IMR-90 (cell line): ENCODE data around the gene CNIH2. TPM values are rescaled to one million over a fixed set of nuclear protein-coding genes. Genes with fewer than 3 reads are reported as not detected.

Source experiments
- ATAC-seq: fragments of 200-7000 bp; cut with Tn5 transposase; 2 replicates; pipeline ENCODE4 v1.9.1; 2020; ENCODE audit warnings: low read depth, mild to moderate bottlenecking, moderate library complexity
- BruUV-seq: library from RNA; stranded (reverse); fragments of 400-500 nt; replicated peaks from 2 replicates; lab custom pipeline; 2021; lab: Mats Ljungman, UMichigan
- CTCF ChIA-PET: fragments of 300-600 bp; formaldehyde crosslinking; extraction: SDS; loops from one replicate; lab custom pipeline; 2021; ENCODE audit warnings: antibody characterized with exemption; lab: Yijun Ruan, JAX
- POLR2A ChIA-PET: fragments of 300-600 bp; sonication (Branson Sonifier 250); formaldehyde crosslinking; loops from one replicate; lab custom pipeline; 2022; ENCODE audit warnings: antibody characterized with exemption; ENCODE audit not compliant: unreplicated experiment; lab: Charles Lee
- DNase-seq: peaks from one replicate; pipeline ENCODE4 v3.0.0; 2013
- H2AFZ ChIP-seq: replicated peaks from 2 replicates; pipeline ENCODE3; 2013; ENCODE audit warnings: low read length, mild to moderate bottlenecking; ENCODE audit not compliant: poor library complexity
- H2AK5ac ChIP-seq: 2 replicates; pipeline ENCODE4 v1.6.1; 2013; ENCODE audit warnings: low read depth, low read length, inconsistent platforms
- H2AK9ac ChIP-seq: replicated peaks from 2 replicates; pipeline ENCODE3; 2013; ENCODE audit warnings: mild to moderate bottlenecking, low read depth, low read length, moderate library complexity; ENCODE audit not compliant: poor library complexity
- H2BK120ac ChIP-seq: 2 replicates; pipeline ENCODE4 v1.6.1; 2013; ENCODE audit warnings: low read depth, low read length, inconsistent platforms
- H2BK15ac ChIP-seq: 3 replicates; pipeline ENCODE4 v1.6.1; 2013; ENCODE audit warnings: low read depth, low read length, inconsistent platforms
- H2BK20ac ChIP-seq: 2 replicates; pipeline ENCODE4 v1.6.1; 2013; ENCODE audit warnings: low read depth, mild to moderate bottlenecking, inconsistent platforms, low read length, moderate library complexity
- H2BK5ac ChIP-seq: 2 replicates; pipeline ENCODE4 v1.6.1; 2013; ENCODE audit warnings: mild to moderate bottlenecking, low read depth, low read length, inconsistent platforms; ENCODE audit not compliant: poor library complexity, severe bottlenecking
- H3K14ac ChIP-seq: replicated peaks from 2 replicates; pipeline ENCODE4 v1.6.1; 2013; ENCODE audit warnings: low read depth, low read length, inconsistent platforms
- H3K18ac ChIP-seq: 2 replicates; pipeline ENCODE4 v1.6.1; 2013; ENCODE audit warnings: low read depth, low read length, control low read depth
- H3K23ac ChIP-seq: 2 replicates; pipeline ENCODE4 v1.6.1; 2013; ENCODE audit warnings: low read depth, low read length, inconsistent platforms
- H3K27ac ChIP-seq: 2 replicates; pipeline ENCODE4 v1.5.1; 2013; ENCODE audit warnings: mild to moderate bottlenecking, control low read depth, low read length; ENCODE audit not compliant: insufficient read depth
- H3K27me3 ChIP-seq: 2 replicates; pipeline ENCODE4 v1.6.1; 2013; ENCODE audit warnings: low read length; ENCODE audit not compliant: control insufficient read depth, insufficient read depth
- H3K36me3 ChIP-seq: 2 replicates; pipeline ENCODE4 v1.6.1; 2013; ENCODE audit warnings: low read length, mixed read lengths; ENCODE audit not compliant: control insufficient read depth, insufficient read depth
- H3K4ac ChIP-seq: 2 replicates; pipeline ENCODE4 v1.6.1; 2013; ENCODE audit warnings: low read depth, low read length, inconsistent platforms
- H3K4me1 ChIP-seq: 2 replicates; pipeline ENCODE4 v1.6.1; 2013; ENCODE audit warnings: low read length, mixed read lengths; ENCODE audit not compliant: control insufficient read depth, insufficient read depth
- H3K4me2 ChIP-seq: 2 replicates; pipeline ENCODE4 v1.6.1; 2013; ENCODE audit warnings: low read depth, mild to moderate bottlenecking, control low read depth, low read length, moderate library complexity
- H3K4me3 ChIP-seq: 2 replicates; pipeline ENCODE4 v1.5.1; 2013; ENCODE audit warnings: low read depth, mild to moderate bottlenecking, control low read depth, low read length, moderate library complexity; ENCODE audit not compliant: insufficient read depth
- H3K56ac ChIP-seq: 2 replicates; pipeline ENCODE4 v1.6.1; 2013; ENCODE audit warnings: low read length, inconsistent platforms; ENCODE audit not compliant: insufficient read depth; ENCODE audit errors: extremely low read depth
- H3K79me1 ChIP-seq, 2 experiments: 2 replicates each; pipeline ENCODE4 v1.6.1; 2013; ENCODE audit warnings: low read length in 2 of 2, inconsistent platforms in 1 of 2, low read depth in 1 of 2
- H3K9ac ChIP-seq: 2 replicates; pipeline ENCODE4 v1.6.1; 2013; ENCODE audit warnings: low read depth, low read length, control low read depth
- H3K9me1 ChIP-seq: 2 replicates; pipeline ENCODE4 v1.6.1; 2013; ENCODE audit warnings: low read length, inconsistent platforms; ENCODE audit not compliant: insufficient read depth
- H3K9me3 ChIP-seq: 2 replicates; pipeline ENCODE4 v1.6.1; 2013; ENCODE audit warnings: low read length; ENCODE audit not compliant: control insufficient read depth, insufficient read depth
- H4K20me1 ChIP-seq: 2 replicates; pipeline ENCODE4 v1.6.1; 2013; ENCODE audit warnings: low read length, inconsistent platforms; ENCODE audit not compliant: insufficient read depth
- H4K5ac ChIP-seq: 2 replicates; pipeline ENCODE4 v1.6.1; 2013; ENCODE audit warnings: mild to moderate bottlenecking, low read depth, low read length, control low read depth
- H4K8ac ChIP-seq, 2 experiments: 2 replicates each; pipeline ENCODE4 v1.6.1; 2013; ENCODE audit warnings: low read depth in 2 of 2, low read length in 2 of 2, control low read depth in 1 of 2, inconsistent platforms in 1 of 2
- H4K91ac ChIP-seq: 2 replicates; pipeline ENCODE4 v1.6.1; 2013; ENCODE audit warnings: low read depth, low read length, inconsistent platforms; ENCODE audit not compliant: insufficient read depth
- BHLHE40 ChIP-seq: fragments of 150-350 bp; IDR thresholded peaks from 2 replicates; pipeline ENCODE4 v1.6.1; 2016; ENCODE audit warnings: mild to moderate bottlenecking, low read depth, low read length
- CEBPB ChIP-seq: IDR thresholded peaks from 2 replicates; pipeline ENCODE4 v1.6.1; 2012; ENCODE audit warnings: low read depth, low read length, improper control_type of control experiment
- CHD1 ChIP-seq: IDR thresholded peaks from 2 replicates; pipeline ENCODE4 v1.6.1; 2012; ENCODE audit warnings: low read depth, low read length, improper control_type of control experiment
- FOS ChIP-seq: fragments of 150-350 bp; IDR thresholded peaks from 2 replicates; pipeline ENCODE4 v1.6.1; 2016; ENCODE audit warnings: low read depth, low read length
- MAFK ChIP-seq: IDR thresholded peaks from 2 replicates; pipeline ENCODE4 v1.6.1; 2012; ENCODE audit warnings: low read depth, low read length, improper control_type of control experiment
- MAZ ChIP-seq: IDR thresholded peaks from 2 replicates; pipeline ENCODE4 v1.6.1; 2012; ENCODE audit warnings: low read depth, mild to moderate bottlenecking, low read length, improper control_type of control experiment, moderate library complexity, borderline replicate concordance
- MXI1 ChIP-seq: IDR thresholded peaks from 2 replicates; pipeline ENCODE4 v1.6.1; 2012; ENCODE audit warnings: low read depth, mild to moderate bottlenecking, low read length, moderate library complexity, borderline replicate concordance
- NFE2L2 ChIP-seq: fragments of 150-350 bp; IDR thresholded peaks from 2 replicates; pipeline ENCODE4 v1.6.1; 2016; ENCODE audit warnings: low read depth, mild to moderate bottlenecking, low read length
- POLR2A ChIP-seq: IDR thresholded peaks from 2 replicates; pipeline ENCODE4 v1.6.1; 2012; ENCODE audit warnings: mild to moderate bottlenecking, low read depth, low read length
- RAD21 ChIP-seq: IDR thresholded peaks from 2 replicates; pipeline ENCODE4 v1.6.1; 2012; ENCODE audit warnings: low read length, improper control_type of control experiment
- RCOR1 ChIP-seq: IDR thresholded peaks from 2 replicates; pipeline ENCODE4 v1.6.1; 2012; ENCODE audit warnings: mild to moderate bottlenecking, low read length, improper control_type of control experiment; ENCODE audit not compliant: insufficient replicate concordance
- RFX5 ChIP-seq: IDR thresholded peaks from 2 replicates; pipeline ENCODE4 v1.8.0; 2012; ENCODE audit warnings: low read depth, mild to moderate bottlenecking, low read length, moderate library complexity
- SMC3 ChIP-seq: fragments of 150-350 bp; IDR thresholded peaks from 2 replicates; pipeline ENCODE4 v1.6.1; 2016; ENCODE audit warnings: low read depth, mild to moderate bottlenecking, antibody characterized with exemption, low read length, moderate library complexity
- WGBS, 2 experiments: methylation state at CpG; one replicate each; pipeline versions ENCODE4 v1.1.5 to v1.1.7; 2013; ENCODE audit warnings: missing lambda C conversion rate in 2 of 2; ENCODE audit not compliant: insufficient read length in 1 of 2; ENCODE audit errors: extremely low coverage in 2 of 2; 5-methylcytosine and 5-hydroxymethylcytosine counted together
- dilution Hi-C: fragments of 300-500 bp; cut with HindIII; formaldehyde crosslinking; loops from one replicate; pipeline ENCODE4 v1.14.3; 2018; ENCODE audit warnings: low sequenced_read_pairs; ENCODE audit not compliant: unreplicated experiment
- in situ Hi-C: fragments of 300-500 bp; cut with MboI; formaldehyde crosslinking; loops from 3 replicates; pipeline ENCODE4 v1.14.3; 2019; ENCODE audit warnings: low sequenced_read_pairs, inconsistent platforms, mixed read lengths
- intact Hi-C: fragments of 100-400 bp; cut with micrococcal nuclease; formaldehyde crosslinking; loops from 2 replicates; pipeline ENCODE4 v1.10.0; 2022
- polyA plus RNA-seq, 3 experiments: library from polyadenylated mRNA; depleted of rRNA; stranded (reverse); fragments of >200 nt; gene quantifications; 2 replicates each; pipeline ENCODE4 v1.2.3, GENCODE V29; 2012; ENCODE audit warnings: low replicate concordance in 1 of 3
- total RNA-seq: library from RNA; depleted of rRNA; stranded (reverse); fragments of >200 nt; gene quantifications from 2 replicates; pipeline ENCODE4 v1.2.3, GENCODE V29; 2012
- TF ChIP-seq, protein P1 (sequence below): fragments of 150-350 bp; IDR thresholded peaks from 2 replicates; pipeline ENCODE4 v1.6.1; 2016; ENCODE audit warnings: low read depth, mild to moderate bottlenecking, low read length, moderate library complexity, borderline replicate concordance
- TF ChIP-seq, protein P2 (sequence below): fragments of 150-350 bp; IDR thresholded peaks from 2 replicates; pipeline ENCODE4 v1.6.1; 2017; ENCODE audit warnings: mild to moderate bottlenecking, antibody characterized with exemption, low read length, low read depth

CNIH2 gene
- total and polyA plus RNA-seq, 2 of the 4 experiments (the other 2 are of a cell fraction), result 0.54 to 3.4 TPM

- no peak for TF ChIP-seq POLR2A
- TF ChIP-seq MXI1, result no peak
- no peak for TF ChIP-seq RFX5
Observed at GRCh38 chr11:66290330-66290621, 12.3 kb downstream of the CNIH2 start (continued).

GRCh38 chr11:66291303-66291705 is 13.3 kb downstream of the CNIH2 start:
- ChIA-PET CTCF (no interaction called here), POLR2A (interaction anchor here (0.6 kb wide), 1 partner anchor 11 kb away, joined by 3 read pairs; no protein-coding TSS in a partner anchor)
- no peak overlapping the region for H4K91ac ChIP-seq
- H2BK120ac ChIP-seq, result no peak overlapping the region
- H3K4me2 ChIP-seq, result no peak overlapping the region
- ATAC-seq (no peak), DNase-seq (no peak)
- H3K14ac ChIP-seq, result no peak overlapping the region
- H3K9me1 ChIP-seq, result peaks cover 17% of the 10 kb centered on the region
- no peak overlapping the region for H2BK15ac ChIP-seq
- H3K23ac ChIP-seq, result no peak overlapping the region
- H4K8ac ChIP-seq, result no peak overlapping the region
- no peaks in the 10 kb centered on the region for H3K9me3 ChIP-seq
- H3K4me1 ChIP-seq, result peaks cover 11% of the 10 kb centered on the region
- in situ Hi-C loops, result no loop called here
- no peak overlapping the region for H3K18ac ChIP-seq
- no peak overlapping the region for H3K4me3 ChIP-seq
- H4K20me1 ChIP-seq, result peaks cover 6% of the 10 kb centered on the region; the same call in 1 of the 2 replicates
- peaks cover 35% of the 10 kb centered on the region for H3K27me3 ChIP-seq
- H3K36me3 ChIP-seq, result peaks cover 4% of the 10 kb centered on the region; the same call in 1 of the 2 replicates
- no peak overlapping the region for H2AK9ac ChIP-seq
- no peak overlapping the region for H2BK20ac ChIP-seq
- no peak overlapping the region for H2AK5ac ChIP-seq
- no peak overlapping the region for H3K9ac ChIP-seq
- peaks cover 12 to 24% of the 10 kb centered on the region in 2 experiments; a peak in 3 of 4 replicates for H3K79me1 ChIP-seq
- no TSS peak for BruUV-seq
- H3K4ac ChIP-seq, result no peak overlapping the region
- no peak overlapping the region for H2BK5ac ChIP-seq
- 26% methylated on average over 13 of the region's 16 CpGs; no CpG with 5 or more reads in 1 of the 2 experiments for WGBS, 2 experiments
- intact Hi-C loops, result no loop called here
- H4K5ac ChIP-seq, result no peak overlapping the region
- H3K56ac ChIP-seq, result no peak overlapping the region
- dilution Hi-C loops, result no loop called here
- no peak overlapping the region for H3K27ac ChIP-seq
- H2AFZ ChIP-seq, result no peak overlapping the region
- TF ChIP-seq, protein P1, sequence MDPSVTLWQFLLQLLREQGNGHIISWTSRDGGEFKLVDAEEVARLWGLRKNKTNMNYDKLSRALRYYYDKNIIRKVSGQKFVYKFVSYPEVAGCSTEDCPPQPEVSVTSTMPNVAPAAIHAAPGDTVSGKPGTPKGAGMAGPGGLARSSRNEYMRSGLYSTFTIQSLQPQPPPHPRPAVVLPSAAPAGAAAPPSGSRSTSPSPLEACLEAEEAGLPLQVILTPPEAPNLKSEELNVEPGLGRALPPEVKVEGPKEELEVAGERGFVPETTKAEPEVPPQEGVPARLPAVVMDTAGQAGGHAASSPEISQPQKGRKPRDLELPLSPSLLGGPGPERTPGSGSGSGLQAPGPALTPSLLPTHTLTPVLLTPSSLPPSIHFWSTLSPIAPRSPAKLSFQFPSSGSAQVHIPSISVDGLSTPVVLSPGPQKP, result no peak
- TF ChIP-seq NFE2L2 (no peak), BHLHE40 (no peak), SMC3 (no peak), MAFK (no peak), CEBPB (no peak), MAZ (no peak), POLR2A (no peak), RAD21 (no peak), RCOR1 (no peak), MXI1 (no peak), RFX5 (no peak), FOS (no peak), CHD1 (no peak)
- TF ChIP-seq, protein P2, sequence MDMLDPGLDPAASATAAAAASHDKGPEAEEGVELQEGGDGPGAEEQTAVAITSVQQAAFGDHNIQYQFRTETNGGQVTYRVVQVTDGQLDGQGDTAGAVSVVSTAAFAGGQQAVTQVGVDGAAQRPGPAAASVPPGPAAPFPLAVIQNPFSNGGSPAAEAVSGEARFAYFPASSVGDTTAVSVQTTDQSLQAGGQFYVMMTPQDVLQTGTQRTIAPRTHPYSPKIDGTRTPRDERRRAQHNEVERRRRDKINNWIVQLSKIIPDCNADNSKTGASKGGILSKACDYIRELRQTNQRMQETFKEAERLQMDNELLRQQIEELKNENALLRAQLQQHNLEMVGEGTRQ, result no peak
